ENCODE results near the gene MEGF6. TPM values are rescaled to one million over a fixed set of nuclear protein-coding genes. Genes with fewer than 3 reads are reported as not detected.

MEGF6 gene
- total RNA-seq, 1 donor from 2014 or later, result 10.9 TPM

DNA sequence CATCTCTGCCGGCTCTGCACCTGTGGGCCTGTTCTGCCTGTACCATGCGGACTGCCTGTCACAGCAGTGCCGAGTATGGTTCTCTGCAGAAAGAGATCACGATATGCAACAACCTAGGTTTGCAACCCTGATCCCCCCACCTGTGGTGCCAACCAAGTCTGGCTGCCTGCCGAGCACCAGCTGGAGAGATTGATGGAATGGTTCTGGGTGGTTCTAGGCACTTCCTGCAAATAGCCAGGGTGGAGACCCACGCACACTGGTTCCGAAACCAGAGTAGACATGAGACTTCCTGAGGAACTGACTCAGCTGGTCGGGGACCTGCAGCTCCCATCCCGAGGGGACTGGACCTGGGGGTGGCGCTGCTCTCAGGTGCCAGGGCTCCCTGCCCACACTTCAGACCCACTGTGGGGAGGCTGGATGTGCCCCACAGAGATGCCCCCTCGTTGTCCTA, 18.9 kb upstream of the MEGF6 start:
- H3K27ac Mint-ChIP-seq, result peak overlapping the region; percentile 53
- H3K27me3 Mint-ChIP-seq, result no peaks in the 10 kb centered on the region
- ChIA-PET POLR2A (no interaction called here), CTCF (interaction anchor here (3.2 kb wide), 1 partner anchor 11 kb away, joined by 18 read pairs; no protein-coding TSS in a partner anchor)
- no peaks in the 10 kb centered on the region for H3K9me3 Mint-ChIP-seq
- DNase-seq (no peak), ATAC-seq (ENCODE audit: low read depth) (no peak)
- no peak overlapping the region for H3K4me3 Mint-ChIP-seq
- peaks cover 17% of the 10 kb centered on the region for H3K4me1 Mint-ChIP-seq
- intact Hi-C loops (cut with micrococcal nuclease), result no loop called here
- peaks cover 62% of the 10 kb centered on the region for H3K36me3 Mint-ChIP-seq (ENCODE audit: low read depth)
- TF ChIP-seq, protein P1, sequence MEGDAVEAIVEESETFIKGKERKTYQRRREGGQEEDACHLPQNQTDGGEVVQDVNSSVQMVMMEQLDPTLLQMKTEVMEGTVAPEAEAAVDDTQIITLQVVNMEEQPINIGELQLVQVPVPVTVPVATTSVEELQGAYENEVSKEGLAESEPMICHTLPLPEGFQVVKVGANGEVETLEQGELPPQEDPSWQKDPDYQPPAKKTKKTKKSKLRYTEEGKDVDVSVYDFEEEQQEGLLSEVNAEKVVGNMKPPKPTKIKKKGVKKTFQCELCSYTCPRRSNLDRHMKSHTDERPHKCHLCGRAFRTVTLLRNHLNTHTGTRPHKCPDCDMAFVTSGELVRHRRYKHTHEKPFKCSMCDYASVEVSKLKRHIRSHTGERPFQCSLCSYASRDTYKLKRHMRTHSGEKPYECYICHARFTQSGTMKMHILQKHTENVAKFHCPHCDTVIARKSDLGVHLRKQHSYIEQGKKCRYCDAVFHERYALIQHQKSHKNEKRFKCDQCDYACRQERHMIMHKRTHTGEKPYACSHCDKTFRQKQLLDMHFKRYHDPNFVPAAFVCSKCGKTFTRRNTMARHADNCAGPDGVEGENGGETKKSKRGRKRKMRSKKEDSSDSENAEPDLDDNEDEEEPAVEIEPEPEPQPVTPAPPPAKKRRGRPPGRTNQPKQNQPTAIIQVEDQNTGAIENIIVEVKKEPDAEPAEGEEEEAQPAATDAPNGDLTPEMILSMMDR (IDR thresholded peaks at IDR 0.05), result no peak

GRCh38 chr1:3629561-3630160, 18.4 kb upstream of the MEGF6 start:
- no peak for ATAC-seq (ENCODE audit: low read depth)
- intact Hi-C loops (cut with micrococcal nuclease), result loop anchor here (10.0 kb wide), 1 partner anchor 985 kb away; no protein-coding TSS in a partner anchor
- CTCF ChIA-PET, result interaction anchor here (0.9 to 3.2 kb wide), 2 partner anchors 10 to 95 kb away, joined by 3 to 18 read pairs; no protein-coding TSS in a partner anchor
- Mint-ChIP-seq H3K9me3 (no peaks in the 10 kb centered on the region), H3K4me1 (peaks cover 18% of the 10 kb centered on the region), H3K27me3 (no peaks in the 10 kb centered on the region), H3K36me3 (ENCODE audit: low read depth) (peaks cover 57% of the 10 kb centered on the region), H3K27ac (no peak overlapping the region), H3K4me3 (no peak overlapping the region)
- POLR2A ChIA-PET, result no interaction called here
- TF ChIP-seq, protein P1 (IDR thresholded peaks at IDR 0.05), result no peak
- no peak for DNase-seq

GRCh38 chr1:3628445-3628844, 17.1 kb upstream of the MEGF6 start:
- Mint-ChIP-seq H3K9me3 (no peaks in the 10 kb centered on the region), H3K4me3 (no peak overlapping the region), H3K27ac (no peak overlapping the region), H3K36me3 (ENCODE audit: low read depth) (peaks cover 52% of the 10 kb centered on the region), H3K27me3 (no peaks in the 10 kb centered on the region), H3K4me1 (peaks cover 30% of the 10 kb centered on the region)
- ChIA-PET POLR2A (no interaction called here), CTCF (interaction anchor here (0.7 to 3.2 kb wide), 5 partner anchors 9 to 175 kb away, joined by 3 to 18 read pairs (median 3); no protein-coding TSS in a partner anchor)
- intact Hi-C loops (cut with micrococcal nuclease), result loop anchor here (10.0 kb wide), 1 partner anchor 984 kb away; no protein-coding TSS in a partner anchor
- TF ChIP-seq, protein P1 (IDR thresholded peaks at IDR 0.05), result no peak
- ATAC-seq (ENCODE audit: low read depth) (no peak), DNase-seq (no peak)

DNA sequence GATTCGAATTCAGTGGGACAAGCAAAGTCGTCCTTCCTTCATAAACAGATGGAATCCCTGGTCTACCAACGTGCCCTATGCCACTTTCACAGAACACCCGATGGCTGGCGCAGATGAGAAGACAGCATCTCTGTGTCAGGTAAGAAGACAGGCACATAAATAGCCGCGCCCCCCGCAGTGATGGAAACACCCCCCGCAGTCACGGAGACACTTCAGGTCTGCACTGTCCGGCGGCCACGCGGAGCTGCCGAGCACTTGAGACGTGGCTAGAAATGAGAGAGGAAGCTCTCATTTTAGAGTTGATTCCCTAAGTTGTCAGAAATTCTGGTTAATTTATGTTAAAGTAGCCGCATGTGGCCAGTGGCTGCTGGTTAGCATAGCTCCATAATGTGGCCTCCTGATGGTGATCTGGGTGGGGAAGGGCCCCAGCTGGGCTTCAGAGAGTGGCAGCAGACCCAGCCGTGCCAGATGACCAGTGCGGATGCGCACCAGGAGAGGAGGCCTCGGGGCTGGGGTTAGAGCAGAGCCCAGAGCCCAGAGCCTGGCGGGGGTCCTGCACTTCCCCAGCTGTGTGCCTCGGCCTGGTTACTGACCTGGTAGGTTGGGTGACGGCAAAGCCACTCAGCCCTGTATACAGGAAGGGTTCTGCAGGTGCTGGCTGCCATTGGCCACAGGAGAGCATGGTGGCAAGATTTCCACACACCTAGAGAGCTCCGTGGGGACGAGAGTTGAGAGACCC, 16.4 kb upstream of the MEGF6 start:
- POLR2A ChIA-PET, result no interaction called here
- no peaks in the 10 kb centered on the region for H3K27me3 Mint-ChIP-seq

More for the DNA sequence above, 16.4 kb upstream of the MEGF6 start:
- DNase-seq (no peak), ATAC-seq (ENCODE audit: low read depth) (no peak)
- H3K4me3 Mint-ChIP-seq, result no peak overlapping the region
- TF ChIP-seq, protein P1 (IDR thresholded peaks at IDR 0.05), result no peak
- CTCF ChIA-PET, result interaction anchor here (0.7 to 3.2 kb wide), 3 partner anchors 8 to 169 kb away, joined by 3 to 18 read pairs (median 4); no protein-coding TSS in a partner anchor
- H3K9me3 Mint-ChIP-seq, result no peaks in the 10 kb centered on the region
- H3K36me3 Mint-ChIP-seq (ENCODE audit: low read depth), result peaks cover 45% of the 10 kb centered on the region
- intact Hi-C loops (cut with micrococcal nuclease), result loop anchor here (10.0 kb wide), 1 partner anchor 983 kb away; no protein-coding TSS in a partner anchor
- no peak overlapping the region for H3K27ac Mint-ChIP-seq
- H3K4me1 Mint-ChIP-seq, result peaks cover 38% of the 10 kb centered on the region

All from activated B cell treated with CpG ODN at 0.5 μM for 24 hours (primary cell).